Peyer's patch (tissue), 4 donors: Measurements from ENCODE around the gene PI16.

Experiments
- POLR2A ChIP-seq, 2 donors: fragments of 450-650 bp; IDR thresholded peaks; one replicate each; pipeline ENCODE4 v1.5.1; 2017; ENCODE audit warnings: antibody characterized with exemption in 2 of 2, mild to moderate bottlenecking in 2 of 2, moderate library complexity in 2 of 2
- TF ChIP-seq, protein P1 (sequence below), 6 experiments: fragments of 450-650 bp in 4 of 6; fragments of 200-600 bp in 2 of 6; sonication (generic) in 1 of 6; IDR thresholded peaks; one replicate each; pipeline ENCODE4 v1.5.1; 2017 to 2019; ENCODE audit warnings: antibody characterized with exemption in 6 of 6, mild to moderate bottlenecking in 3 of 6, moderate library complexity in 1 of 6

DNA sequence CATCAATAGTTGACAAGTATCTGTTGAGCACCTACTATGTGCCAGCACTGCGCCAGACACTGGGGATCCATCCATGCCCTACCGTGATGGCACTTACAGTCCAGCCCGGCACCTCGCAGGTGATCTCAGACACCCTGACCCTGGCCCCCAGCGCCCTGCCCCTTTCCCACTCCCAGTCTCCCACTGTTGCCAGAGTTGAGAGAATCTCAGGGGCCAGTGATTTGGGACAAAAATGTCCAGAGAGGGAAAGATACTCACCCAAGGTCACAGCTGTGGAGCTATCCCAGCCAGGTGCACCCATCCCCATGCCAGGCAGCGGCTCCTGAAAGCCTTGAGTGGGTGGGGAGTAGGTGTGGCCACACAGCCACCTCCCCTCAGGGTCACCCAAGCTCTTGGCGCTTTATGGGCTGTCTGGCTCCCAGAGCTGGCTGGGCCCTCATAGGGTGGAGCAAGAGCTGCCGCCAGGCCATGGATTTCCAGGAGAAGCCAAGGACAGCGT, 3.3 kb downstream of the PI16 start:
- TF ChIP-seq, protein P1, sequence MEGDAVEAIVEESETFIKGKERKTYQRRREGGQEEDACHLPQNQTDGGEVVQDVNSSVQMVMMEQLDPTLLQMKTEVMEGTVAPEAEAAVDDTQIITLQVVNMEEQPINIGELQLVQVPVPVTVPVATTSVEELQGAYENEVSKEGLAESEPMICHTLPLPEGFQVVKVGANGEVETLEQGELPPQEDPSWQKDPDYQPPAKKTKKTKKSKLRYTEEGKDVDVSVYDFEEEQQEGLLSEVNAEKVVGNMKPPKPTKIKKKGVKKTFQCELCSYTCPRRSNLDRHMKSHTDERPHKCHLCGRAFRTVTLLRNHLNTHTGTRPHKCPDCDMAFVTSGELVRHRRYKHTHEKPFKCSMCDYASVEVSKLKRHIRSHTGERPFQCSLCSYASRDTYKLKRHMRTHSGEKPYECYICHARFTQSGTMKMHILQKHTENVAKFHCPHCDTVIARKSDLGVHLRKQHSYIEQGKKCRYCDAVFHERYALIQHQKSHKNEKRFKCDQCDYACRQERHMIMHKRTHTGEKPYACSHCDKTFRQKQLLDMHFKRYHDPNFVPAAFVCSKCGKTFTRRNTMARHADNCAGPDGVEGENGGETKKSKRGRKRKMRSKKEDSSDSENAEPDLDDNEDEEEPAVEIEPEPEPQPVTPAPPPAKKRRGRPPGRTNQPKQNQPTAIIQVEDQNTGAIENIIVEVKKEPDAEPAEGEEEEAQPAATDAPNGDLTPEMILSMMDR (IDR thresholded peaks at IDR 0.05): no peak
- TF ChIP-seq POLR2A (IDR thresholded peaks at IDR 0.05): no peak
